HepG2 (cell line): ENCODE measurements around the gene RASAL3. TPM values are rescaled to one million over a fixed set of nuclear protein-coding genes. Genes with fewer than 3 reads are reported as not detected.

Experiments
- ATAC-seq: fragments of 200-7000 bp; cut with Tn5 transposase; 3 replicates; pipeline ENCODE4 v1.9.1; 2020; ENCODE audit warnings: mild to moderate bottlenecking, moderate library complexity
- BruUV-seq: library from RNA; stranded (reverse); fragments of 400-500 nt; replicated peaks from 2 replicates; lab custom pipeline; 2021; lab: Mats Ljungman, UMichigan
- CTCF ChIA-PET: fragments of 300-600 bp; formaldehyde crosslinking; extraction: SDS; loops from one replicate; lab custom pipeline; 2021; ENCODE audit warnings: low total read pairs, inconsistent platforms, low intra/inter-chr PET ratio; lab: Yijun Ruan, JAX
- POLR2A ChIA-PET: fragments of 350-600 bp; sonication (Branson Sonifier 250); formaldehyde crosslinking; loops from one replicate; lab custom pipeline; 2020; ENCODE audit warnings: antibody characterized with exemption, inconsistent platforms; lab: Yijun Ruan, JAX
- DNase-seq: peaks from one replicate; pipeline ENCODE4 v3.0.0-alpha.2; 2015; ENCODE audit warnings: low spot score
- FAIRE-seq: peaks from 3 replicates; lab custom pipeline; 2011; peaks lifted over from hg19 to GRCh38; lab: Jason Lieb, UNC
- H2AFZ ChIP-seq: one replicate; pipeline ENCODE4 v1.6.1; 2011; ENCODE audit warnings: low read length, inconsistent platforms
- H3K27ac ChIP-seq: fragments of 300-600 bp; 3 replicates; pipeline ENCODE4 v1.8.0; 2011; ENCODE audit warnings: mixed run types, mild to moderate bottlenecking, mixed read lengths, low read length, inconsistent platforms; ENCODE audit not compliant: insufficient read depth; ENCODE audit errors: extremely low read length
- H3K27me3 ChIP-seq, 2 experiments: fragments of 200-600 bp in 1 of 2; 2 replicates in 1 of 2; 3 replicates in 1 of 2; pipeline versions ENCODE4 v1.6.0 to v1.8.0; 2011; ENCODE audit warnings: low read length in 2 of 2, mild to moderate bottlenecking in 2 of 2, moderate library complexity in 2 of 2, inconsistent platforms in 1 of 2; ENCODE audit not compliant: insufficient read depth in 2 of 2, control insufficient read depth in 1 of 2
- H3K36me3 ChIP-seq, 2 experiments: fragments of 200-600 bp in 1 of 2; replicated peaks in 1 of 2; 2 replicates in 1 of 2; 3 replicates in 1 of 2; pipeline versions ENCODE4 v1.5.1 to v1.8.0; 2011; ENCODE audit warnings: low read length in 2 of 2, inconsistent platforms in 1 of 2; ENCODE audit not compliant: insufficient read depth in 2 of 2, control insufficient read depth in 1 of 2
- H3K4me1 ChIP-seq: 2 replicates; pipeline ENCODE4 v1.5.1; 2012; ENCODE audit warnings: low read length, inconsistent platforms; ENCODE audit not compliant: insufficient read depth
- H3K4me2 ChIP-seq: 2 replicates; pipeline ENCODE4 v1.6.0; 2011; ENCODE audit warnings: low read depth, low read length, inconsistent platforms
- H3K4me3 ChIP-seq, 3 experiments: fragments of 200-600 bp in 1 of 3; sonication (generic), shearing (Covaris generic) in 1 of 3; replicated peaks in 1 of 3; 2 replicates each; pipeline ENCODE4 v1.5.1; 2011 to 2016; ENCODE audit warnings: low read length in 3 of 3, inconsistent platforms in 2 of 3, low read depth in 2 of 3, mild to moderate bottlenecking in 2 of 3, control low read depth in 1 of 3, mixed read lengths in 1 of 3; ENCODE audit not compliant: insufficient read depth in 1 of 3
- H3K79me2 ChIP-seq: one replicate; pipeline ENCODE4 v1.6.1; 2011; ENCODE audit warnings: low read length, inconsistent platforms; ENCODE audit not compliant: insufficient read depth
- H3K9ac ChIP-seq: 2 replicates; pipeline ENCODE4 v1.6.0; 2011; ENCODE audit warnings: mild to moderate bottlenecking, low read depth, low read length, inconsistent platforms; ENCODE audit not compliant: insufficient read depth
- H3K9me3 ChIP-seq: 2 replicates; pipeline ENCODE4 v1.5.1; 2012; ENCODE audit warnings: mild to moderate bottlenecking, low read length
- H4K20me1 ChIP-seq: 2 replicates; pipeline ENCODE4 v1.6.0; 2011; ENCODE audit warnings: inconsistent platforms, mild to moderate bottlenecking, low read length, moderate library complexity; ENCODE audit not compliant: insufficient read depth
- AGO2 ChIP-seq: fragments of 200-400 bp; formaldehyde crosslinking; optimal IDR thresholded peaks from 2 replicates; pipeline ENCODE3; 2017; ENCODE audit warnings: mild to moderate bottlenecking, low read depth, low read length, moderate library complexity
- KLF13 ChIP-seq: sonication (generic); formaldehyde crosslinking; IDR thresholded peaks from 2 replicates; pipeline ENCODE4 v1.4.0; 2020; ENCODE audit warnings: mild to moderate bottlenecking, missing genetic modification reagents
- RBM22 ChIP-seq: fragments of 200-400 bp; formaldehyde crosslinking; optimal IDR thresholded peaks from 2 replicates; pipeline ENCODE3; 2017; ENCODE audit warnings: mild to moderate bottlenecking, low read length, moderate library complexity
- ZNF292 ChIP-seq: sonication (generic); formaldehyde crosslinking; IDR thresholded peaks from 2 replicates; pipeline ENCODE4 v1.8.1; 2022; ENCODE audit warnings: mild to moderate bottlenecking, low read depth, missing genetic modification reagents, borderline replicate concordance
- WGBS: methylation state at CpG from one replicate; pipeline ENCODE4 v1.1.6; 2017; ENCODE audit warnings: low lambda C conversion rate; 5-methylcytosine and 5-hydroxymethylcytosine counted together
- in situ Hi-C: cut with HindIII; loops from 2 replicates; pipeline ENCODE4 v1.10.0; 2017; ENCODE audit warnings: low pct_unique_long_range_greater_than_20kb; ENCODE audit not compliant: extremely low pct_ligation_motif_present
- intact Hi-C: fragments of 100-400 bp; cut with micrococcal nuclease; formaldehyde crosslinking; loops from one replicate; pipeline ENCODE4 v1.10.0; 2022; ENCODE audit not compliant: unreplicated experiment
- polyA plus RNA-seq, 8 experiments: library from polyadenylated mRNA; depleted of rRNA in 3 of 8; stranded (reverse) in 7 of 8; unstranded in 1 of 8; fragments of >200 nt; fragmentation: Illumina TruSeq in 4 of 8; extraction: Trizol in 4 of 8; gene quantifications; 2 replicates each; pipeline versions ENCODE4 v1.2.1 to v1.2.3, GENCODE V29; 2011 to 2016; ENCODE audit warnings: low read depth in 4 of 8, missing spikeins in 1 of 8, mixed read lengths in 1 of 8; ENCODE audit not compliant: insufficient read depth in 1 of 8
- total RNA-seq, 5 experiments: library from RNA; depleted of rRNA; stranded (reverse); fragments of >200 nt; fragmentation: Illumina TruSeq; extraction: Trizol; gene quantifications; 2 replicates each; pipeline ENCODE4 v1.2.3, GENCODE V29; 2016; ENCODE audit warnings: low read depth in 1 of 5

The RASAL3 gene
- total and polyA plus RNA-seq, 2 of the 13 experiments (the other 11 are each of a cell fraction or from before 2014, with no cell fraction given), result not detected

DNA sequence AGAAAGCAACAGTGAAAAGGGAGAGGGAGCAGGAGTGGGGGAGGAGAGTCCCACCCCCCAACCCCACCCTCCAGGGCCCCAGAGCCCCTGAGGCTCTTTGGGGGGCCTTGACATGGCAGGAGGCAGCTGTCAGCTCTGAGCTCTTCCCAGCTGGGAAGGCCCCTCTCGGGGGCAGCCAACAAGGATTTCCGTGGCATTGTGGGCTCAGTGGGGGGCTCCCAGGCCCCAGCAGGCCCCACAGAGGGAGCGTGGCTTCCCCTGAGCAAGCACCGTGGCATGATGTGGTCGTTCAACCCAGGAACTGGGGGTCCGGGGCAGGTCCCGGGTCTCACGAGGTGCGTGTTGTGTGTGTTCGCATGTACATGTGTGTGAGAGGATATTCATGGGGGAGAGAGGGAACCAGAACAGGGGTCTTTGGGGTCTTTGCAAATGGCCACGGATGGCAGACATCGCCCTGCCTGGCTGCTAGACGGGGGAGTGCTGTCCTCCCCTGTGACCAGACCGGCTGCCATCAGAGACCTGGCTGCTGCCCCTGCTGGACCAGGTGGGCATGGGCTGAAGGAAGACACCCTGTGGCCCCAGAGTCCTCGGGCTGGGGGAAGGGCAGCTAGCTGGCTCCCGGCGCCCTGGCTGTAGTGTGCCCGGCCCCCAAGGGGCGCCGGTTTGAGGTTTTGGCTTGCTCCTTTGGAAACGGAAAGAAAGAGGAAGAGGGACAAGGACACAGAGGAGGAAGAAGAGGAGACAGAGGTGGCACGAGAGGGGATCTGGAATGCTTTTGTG, 41.9 kb downstream of the RASAL3 start:
- no peak for DNase-seq
- ChIA-PET POLR2A (no interaction called here), CTCF (no interaction called here)
- Histone ChIP-seq H3K27me3 (no peaks in the 10 kb centered on the region; a peak in 1 of 5 replicates), H3K27ac (no peak overlapping the region), H3K4me1 (peaks cover 3% of the 10 kb centered on the region), H3K36me3 (peaks cover 25 to 34% of the 10 kb centered on the region in 2 experiments; a peak in 4 of 5 replicates), H3K79me2 (peaks cover 14% of the 10 kb centered on the region), H3K9me3 (no peaks in the 10 kb centered on the region; the same call in 1 of the 2 replicates), H4K20me1 (peaks cover 4% of the 10 kb centered on the region; the same call in 1 of the 2 replicates), H2AFZ (no peak overlapping the region), H3K9ac (no peak overlapping the region), H3K4me2 (no peak overlapping the region), H3K4me3 (no peak overlapping the region)
- BruUV-seq, result no TSS peak
- 97% methylated on average over 21 of the region's 22 CpGs for WGBS
- intact Hi-C loops, result no loop called here
- ATAC-seq, result no peak
- in situ Hi-C loops, result loop anchor here (10.0 kb wide), 1 partner anchor 132 kb away; no protein-coding TSS in a partner anchor
- TF ChIP-seq AGO2 (peak; percentile 67), ZNF292 (CRISPR knock-in tag) (no peak)
- FAIRE-seq, result no peak

DNA sequence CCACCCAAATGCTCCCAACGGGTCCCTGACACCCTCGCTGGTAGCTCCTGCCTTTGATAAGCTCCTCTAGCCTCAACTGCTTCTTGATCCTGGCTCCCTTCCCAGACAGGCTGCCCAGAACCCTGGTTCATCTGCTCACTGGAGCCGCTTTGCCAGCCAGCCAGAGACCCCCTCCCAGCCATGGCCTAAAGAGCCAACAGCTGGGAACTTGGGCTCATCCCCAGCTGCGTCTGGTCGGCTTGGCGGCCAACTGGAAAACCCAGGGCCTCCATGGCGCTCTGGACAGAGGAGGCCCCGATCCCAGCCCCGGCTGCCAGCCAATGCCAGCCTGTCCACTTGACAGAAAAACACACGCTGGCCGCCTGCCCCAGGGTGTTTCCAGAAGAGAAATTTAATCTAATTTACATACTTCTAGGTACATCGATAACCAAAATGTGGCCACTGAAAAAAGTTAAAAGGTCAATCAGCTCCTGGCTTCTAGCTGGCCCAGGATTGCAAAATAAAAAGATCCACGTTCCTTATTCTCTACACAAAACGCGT, 42.6 kb downstream of the RASAL3 start:
- DNase-seq, result no peak
- in situ Hi-C loops, result loop anchor here (10.0 kb wide), 1 partner anchor 133 kb away; no protein-coding TSS in a partner anchor

More for the DNA sequence above, 42.6 kb downstream of the RASAL3 start:
- Histone ChIP-seq H3K4me3 (no peak overlapping the region), H3K4me1 (peaks cover 10% of the 10 kb centered on the region), H3K4me2 (no peak overlapping the region), H2AFZ (no peak overlapping the region), H3K79me2 (peaks cover 21% of the 10 kb centered on the region), H3K36me3 (peaks cover 21 to 27% of the 10 kb centered on the region in 2 experiments; a peak in 4 of 5 replicates), H4K20me1 (peaks cover 8% of the 10 kb centered on the region; the same call in 1 of the 2 replicates), H3K27ac (no peak overlapping the region), H3K9me3 (no peaks in the 10 kb centered on the region; the same call in 1 of the 2 replicates), H3K27me3 (no peaks in the 10 kb centered on the region; a peak in 1 of 5 replicates), H3K9ac (no peak overlapping the region)
- ATAC-seq (no peak), FAIRE-seq (no peak)
- WGBS, result 97% methylated on average over 15 of the region's 15 CpGs
- CTCF ChIA-PET, result no interaction called here
- POLR2A ChIA-PET, result no interaction called here
- TF ChIP-seq RBM22 (peak; percentile 77), KLF13 (CRISPR knock-in tag) (no peak)
- intact Hi-C loops, result no loop called here
- no TSS peak for BruUV-seq
